Ovary (tissue), 9 donors: Measurements from ENCODE around the gene GAL3ST2. TPM values are rescaled to one million over a fixed set of nuclear protein-coding genes. Genes with fewer than 3 reads are reported as not detected.

ENCODE experiments used
- DNase-seq, 5 donors: peaks; one replicate each; pipeline ENCODE4 v3.0.0-alpha.2; 2019 to 2020
- H3K27ac ChIP-seq, 2 donors: fragments of 200-600 bp; one replicate each; pipeline versions ENCODE4 v1.5.1 to v1.8.0; 2019 to 2022
- H3K27me3 ChIP-seq: fragments of 200-600 bp; one replicate; pipeline ENCODE4 v1.8.0; 2022
- H3K36me3 ChIP-seq: fragments of 200-600 bp; sonication (generic); one replicate; pipeline ENCODE4 v1.5.1; 2019
- H3K4me1 ChIP-seq: one replicate; pipeline ENCODE4 v1.8.1; 2013; ENCODE audit warnings: mild to moderate bottlenecking, moderate library complexity; ENCODE audit not compliant: insufficient read depth
- H3K4me3 ChIP-seq: fragments of 200-600 bp; sonication (generic); one replicate; pipeline ENCODE4 v1.5.1; 2017
- H3K9me3 ChIP-seq, 2 donors: fragments of 200-600 bp in 1 of 2; sonication (generic) in 1 of 2; one replicate each; pipeline versions ENCODE4 v1.5.1 to v1.8.1; 2013 to 2019; ENCODE audit warnings: mild to moderate bottlenecking in 1 of 2, moderate library complexity in 1 of 2
- EP300 ChIP-seq: sonication (generic); formaldehyde crosslinking; IDR thresholded peaks from one replicate; pipeline ENCODE4 v1.6.1; 2017; ENCODE audit warnings: antibody characterized with exemption
- POLR2A ChIP-seq: fragments of 450-650 bp; IDR thresholded peaks from one replicate; pipeline ENCODE4 v1.6.1; 2017; ENCODE audit warnings: antibody characterized with exemption, mild to moderate bottlenecking, moderate library complexity
- WGBS, 3 donors: extraction: QIAGEN DNeasy Blood & Tissue Kit in 1 of 3; methylation state at CpG; one replicate each; pipeline versions ENCODE4 v1.1.5 to v1.1.7; 2013 to 2017; 5-methylcytosine and 5-hydroxymethylcytosine counted together
- intact Hi-C, 4 donors: fragments of 100-400 bp; cut with DNase I; formaldehyde crosslinking; loops; one replicate each; pipeline versions ENCODE4 v1.11.0 to v1.15.1; 2022 to 2023
- polyA plus RNA-seq, 2 donors: library from polyadenylated mRNA; stranded (reverse); fragments of 200-250 nt in 1 of 2; fragments of 350-450 nt in 1 of 2; fragmentation: Illumina TruSeq in 1 of 2; extraction: RNeasy Lipid Tissue Mini Kit (QIAGEN cat#74804) in 1 of 2; gene quantifications; one replicate each; pipeline ENCODE4 v1.2.3, GENCODE V29; 2013 to 2014
- total RNA-seq, 7 donors: library from RNA; depleted of rRNA in 2 of 7; stranded (reverse); fragments of >200 nt in 2 of 7; fragmentation: NEBNext Ultra II Directional in 3 of 7; extraction: Animal tissue kit (Norgen Biotek cat#: 25700) in 3 of 7; gene quantifications; one replicate each; pipeline versions ENCODE4 v1.1.0 to v1.2.4, GENCODE V29; 2016 to 2023
- TF ChIP-seq, protein P1 (sequence below), 3 donors: fragments of 450-650 bp in 2 of 3; fragments of 200-600 bp in 1 of 3; IDR thresholded peaks; one replicate each; pipeline versions ENCODE4 v1.5.1 to v1.8.0; 2016 to 2022; ENCODE audit warnings: antibody characterized with exemption in 3 of 3, mild to moderate bottlenecking in 1 of 3
- donor health status: DM: no; HTN: no; CAD: no; lungs with moderate emphysema.
- donor health status: DM: no; HTN: no; CAD: no.
- donor health status: Bipolar disorder and iron deficiency.
- donor health status: DM: yes; HTN: yes; CAD: no.
- donor health status: DM: no; HTN: no; CAD: no.
- donor health status: DM: yes; HTN: yes; CAD: no.

The GAL3ST2 gene
- total and polyA plus RNA-seq, 9 donors, result 0.05 to 4.3 (median 0.57) TPM; not detected in 3

DNA sequence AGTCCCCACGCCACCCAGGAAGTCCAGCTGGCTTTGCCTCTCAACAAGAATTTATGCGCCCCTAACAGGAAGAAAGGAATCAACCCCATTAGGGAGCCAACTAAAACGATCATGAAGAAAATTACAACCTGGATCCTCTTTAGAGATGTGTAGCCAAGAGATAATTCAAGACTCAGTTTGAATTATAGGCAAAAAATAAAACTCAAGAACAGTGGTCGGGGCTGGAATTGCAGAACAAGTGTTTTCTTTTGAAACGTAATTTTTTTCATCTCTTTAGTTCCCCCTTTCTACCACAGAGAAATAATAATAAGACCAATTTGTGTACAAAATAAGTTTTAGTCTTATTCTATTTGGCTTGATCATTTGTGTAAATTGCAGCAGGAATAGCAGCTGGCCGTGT lies 59.7 kb downstream of the GAL3ST2 start:
- DNase-seq, result no peak
- 41 to 46% (median 41%) methylated on average over 6 of the region's 6 CpGs for WGBS, 3 donors
- H3K27ac ChIP-seq, result no peak overlapping the region
- H3K36me3 ChIP-seq, result no peaks in the 10 kb centered on the region
- intact Hi-C loops, result no loop called here
- H3K9me3 ChIP-seq, result no peaks in the 10 kb centered on the region
- no peaks in the 10 kb centered on the region for H3K4me1 ChIP-seq
- no peak overlapping the region for H3K4me3 ChIP-seq
- H3K27me3 ChIP-seq, result no peaks in the 10 kb centered on the region
- TF ChIP-seq, protein P1, sequence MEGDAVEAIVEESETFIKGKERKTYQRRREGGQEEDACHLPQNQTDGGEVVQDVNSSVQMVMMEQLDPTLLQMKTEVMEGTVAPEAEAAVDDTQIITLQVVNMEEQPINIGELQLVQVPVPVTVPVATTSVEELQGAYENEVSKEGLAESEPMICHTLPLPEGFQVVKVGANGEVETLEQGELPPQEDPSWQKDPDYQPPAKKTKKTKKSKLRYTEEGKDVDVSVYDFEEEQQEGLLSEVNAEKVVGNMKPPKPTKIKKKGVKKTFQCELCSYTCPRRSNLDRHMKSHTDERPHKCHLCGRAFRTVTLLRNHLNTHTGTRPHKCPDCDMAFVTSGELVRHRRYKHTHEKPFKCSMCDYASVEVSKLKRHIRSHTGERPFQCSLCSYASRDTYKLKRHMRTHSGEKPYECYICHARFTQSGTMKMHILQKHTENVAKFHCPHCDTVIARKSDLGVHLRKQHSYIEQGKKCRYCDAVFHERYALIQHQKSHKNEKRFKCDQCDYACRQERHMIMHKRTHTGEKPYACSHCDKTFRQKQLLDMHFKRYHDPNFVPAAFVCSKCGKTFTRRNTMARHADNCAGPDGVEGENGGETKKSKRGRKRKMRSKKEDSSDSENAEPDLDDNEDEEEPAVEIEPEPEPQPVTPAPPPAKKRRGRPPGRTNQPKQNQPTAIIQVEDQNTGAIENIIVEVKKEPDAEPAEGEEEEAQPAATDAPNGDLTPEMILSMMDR (IDR thresholded peaks at IDR 0.05), result no peak
- TF ChIP-seq EP300 (no peak), POLR2A (no peak)

GRCh38 chr2:241837197-241837965 lies 60.8 kb downstream of the GAL3ST2 start:
- no peak for DNase-seq
- Histone ChIP-seq H3K27me3 (no peaks in the 10 kb centered on the region), H3K4me3 (no peak overlapping the region), H3K36me3 (no peaks in the 10 kb centered on the region), H3K4me1 (no peaks in the 10 kb centered on the region), H3K27ac (no peak overlapping the region), H3K9me3 (no peaks in the 10 kb centered on the region)
- 46 to 54% (median 49%) methylated on average over 13 of the region's 13 CpGs for WGBS, 3 donors
- TF ChIP-seq EP300, result no peak
- TF ChIP-seq POLR2A, result no peak
- TF ChIP-seq, protein P1 (IDR thresholded peaks at IDR 0.05), result no peak
- intact Hi-C loops, result no loop called here

GRCh38 chr2:241841181-241842066 lies 64.8 kb downstream of the GAL3ST2 start:
- Histone ChIP-seq H3K27me3 (no peaks in the 10 kb centered on the region), H3K9me3 (no peaks in the 10 kb centered on the region), H3K27ac (no peak overlapping the region), H3K4me1 (peaks cover 2% of the 10 kb centered on the region), H3K4me3 (no peak overlapping the region), H3K36me3 (no peaks in the 10 kb centered on the region)
- DNase-seq, result no peak
- TF ChIP-seq, protein P1 (IDR thresholded peaks at IDR 0.05), result no peak
- TF ChIP-seq EP300, result no peak
- intact Hi-C loops, result no loop called here
- 72 to 78% (median 76%) methylated on average over 28 of the region's 28 CpGs for WGBS, 3 donors

DNA sequence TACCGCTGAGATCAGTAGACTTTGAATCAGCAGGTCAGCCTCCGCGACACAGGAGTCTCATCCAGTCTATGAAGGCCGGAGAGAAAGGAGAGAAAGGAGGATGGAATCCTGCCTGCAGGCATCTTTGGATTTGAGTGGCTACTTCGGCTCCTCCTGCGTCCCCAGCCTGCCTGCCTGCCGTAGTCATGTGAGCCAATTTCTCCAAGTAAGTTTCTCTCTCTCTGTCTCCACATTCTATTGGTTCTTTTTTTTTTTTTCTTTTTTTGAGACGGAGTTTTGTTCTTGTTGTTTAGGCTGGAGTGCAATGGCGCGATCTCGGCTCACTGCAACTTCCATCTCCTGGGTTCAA lies 65.4 kb downstream of the GAL3ST2 start:
- no peak overlapping the region for H3K4me3 ChIP-seq
- H3K27ac ChIP-seq, result no peak overlapping the region
- no peaks in the 10 kb centered on the region for H3K36me3 ChIP-seq
- H3K27me3 ChIP-seq, result no peaks in the 10 kb centered on the region
- H3K4me1 ChIP-seq, result peaks cover 2% of the 10 kb centered on the region
- TF ChIP-seq POLR2A (no peak), EP300 (no peak)
- TF ChIP-seq, protein P1 (IDR thresholded peaks at IDR 0.05), result no peak
- H3K9me3 ChIP-seq, result no peaks in the 10 kb centered on the region
- DNase-seq, result no peak
- 72 to 83% (median 78%) methylated on average over 11 of the region's 11 CpGs for WGBS, 3 donors
- intact Hi-C loops, result no loop called here
